ENCODE results near the gene SEPTIN11.

Gene SEPTIN11

DNA sequence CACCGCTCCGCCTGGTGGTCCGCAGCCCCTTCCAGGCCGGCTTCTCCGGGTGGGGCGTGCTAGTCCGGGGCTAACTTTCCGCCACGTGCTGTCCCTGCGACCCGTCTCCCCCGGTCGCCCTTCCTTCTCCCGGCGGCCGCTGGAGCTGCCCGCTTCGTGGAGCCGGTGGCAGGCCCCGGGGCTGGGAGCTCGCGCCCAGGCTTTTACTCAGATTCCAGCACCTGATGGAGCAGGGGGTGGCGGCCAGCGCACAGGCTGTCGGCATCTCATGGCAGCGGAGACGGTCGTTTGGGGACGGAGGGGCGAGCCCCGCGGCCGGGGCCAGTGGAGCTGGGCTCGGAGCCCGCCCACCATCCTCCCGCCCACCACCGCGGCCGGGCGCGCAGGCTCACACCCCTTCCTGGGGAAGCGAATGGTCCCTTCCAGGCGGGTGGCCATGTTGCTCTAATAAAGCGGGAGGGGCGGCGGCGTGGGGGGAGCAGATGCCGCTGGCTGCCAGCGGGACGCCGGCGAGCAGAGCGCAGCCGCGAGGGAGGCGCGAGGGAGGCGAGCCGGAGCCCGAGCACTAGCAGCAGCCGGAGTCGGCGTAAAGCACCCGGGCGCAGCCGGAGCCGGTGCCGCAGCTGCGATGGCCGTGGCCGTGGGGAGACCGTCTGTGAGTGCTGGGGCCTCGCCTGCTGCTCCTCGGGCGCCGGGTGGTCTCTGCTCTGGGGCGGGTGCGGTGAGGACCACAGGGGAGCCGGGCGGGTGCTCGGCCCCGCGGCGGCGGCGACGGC is at the start of gene SEPTIN11:
Gene SEPTIN11, plus strand, starts transcription at position 477 of the 776 bp plus-strand sequence. Its CDS starts 152 bp downstream, at position 629.
- TF ChIP-seq, protein P1, sequence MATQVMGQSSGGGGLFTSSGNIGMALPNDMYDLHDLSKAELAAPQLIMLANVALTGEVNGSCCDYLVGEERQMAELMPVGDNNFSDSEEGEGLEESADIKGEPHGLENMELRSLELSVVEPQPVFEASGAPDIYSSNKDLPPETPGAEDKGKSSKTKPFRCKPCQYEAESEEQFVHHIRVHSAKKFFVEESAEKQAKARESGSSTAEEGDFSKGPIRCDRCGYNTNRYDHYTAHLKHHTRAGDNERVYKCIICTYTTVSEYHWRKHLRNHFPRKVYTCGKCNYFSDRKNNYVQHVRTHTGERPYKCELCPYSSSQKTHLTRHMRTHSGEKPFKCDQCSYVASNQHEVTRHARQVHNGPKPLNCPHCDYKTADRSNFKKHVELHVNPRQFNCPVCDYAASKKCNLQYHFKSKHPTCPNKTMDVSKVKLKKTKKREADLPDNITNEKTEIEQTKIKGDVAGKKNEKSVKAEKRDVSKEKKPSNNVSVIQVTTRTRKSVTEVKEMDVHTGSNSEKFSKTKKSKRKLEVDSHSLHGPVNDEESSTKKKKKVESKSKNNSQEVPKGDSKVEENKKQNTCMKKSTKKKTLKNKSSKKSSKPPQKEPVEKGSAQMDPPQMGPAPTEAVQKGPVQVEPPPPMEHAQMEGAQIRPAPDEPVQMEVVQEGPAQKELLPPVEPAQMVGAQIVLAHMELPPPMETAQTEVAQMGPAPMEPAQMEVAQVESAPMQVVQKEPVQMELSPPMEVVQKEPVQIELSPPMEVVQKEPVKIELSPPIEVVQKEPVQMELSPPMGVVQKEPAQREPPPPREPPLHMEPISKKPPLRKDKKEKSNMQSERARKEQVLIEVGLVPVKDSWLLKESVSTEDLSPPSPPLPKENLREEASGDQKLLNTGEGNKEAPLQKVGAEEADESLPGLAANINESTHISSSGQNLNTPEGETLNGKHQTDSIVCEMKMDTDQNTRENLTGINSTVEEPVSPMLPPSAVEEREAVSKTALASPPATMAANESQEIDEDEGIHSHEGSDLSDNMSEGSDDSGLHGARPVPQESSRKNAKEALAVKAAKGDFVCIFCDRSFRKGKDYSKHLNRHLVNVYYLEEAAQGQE (IDR thresholded peaks at IDR 0.05; ENCODE audit: low read depth): no peak
- TF ChIP-seq TEAD4 (IDR thresholded peaks at IDR 0.05): no peak; the same call in 1 of the 2 replicates
- TF ChIP-seq MAX (IDR thresholded peaks at IDR 0.05): peak; percentile 72
- peak; percentile 79 for TF ChIP-seq TAF1 (IDR thresholded peaks at IDR 0.05; ENCODE audit: low read depth)
- no peak for TF ChIP-seq CEBPB (IDR thresholded peaks at IDR 0.05)
- TF ChIP-seq ZBTB7A (IDR thresholded peaks at IDR 0.05; ENCODE audit: low read depth): peak; percentile 58
- peak; percentile 72 for TF ChIP-seq EGR1 (IDR thresholded peaks at IDR 0.05)
- TF ChIP-seq, protein P2, sequence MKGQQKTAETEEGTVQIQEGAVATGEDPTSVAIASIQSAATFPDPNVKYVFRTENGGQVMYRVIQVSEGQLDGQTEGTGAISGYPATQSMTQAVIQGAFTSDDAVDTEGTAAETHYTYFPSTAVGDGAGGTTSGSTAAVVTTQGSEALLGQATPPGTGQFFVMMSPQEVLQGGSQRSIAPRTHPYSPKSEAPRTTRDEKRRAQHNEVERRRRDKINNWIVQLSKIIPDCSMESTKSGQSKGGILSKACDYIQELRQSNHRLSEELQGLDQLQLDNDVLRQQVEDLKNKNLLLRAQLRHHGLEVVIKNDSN (IDR thresholded peaks at IDR 0.05): peak; percentile 36
- TF ChIP-seq EP300 (IDR thresholded peaks at IDR 0.05; ENCODE audit: borderline replicate concordance): peak; percentile 32; the same call in 1 of the 2 replicates
- peak; percentile 9; the same call in 1 of the 2 replicates for TF ChIP-seq RAD21 (IDR thresholded peaks at IDR 0.05; ENCODE audit: low read depth)
- peak; percentile 61 for TF ChIP-seq TCF12 (IDR thresholded peaks at IDR 0.05; ENCODE audit: low read depth)
- TF ChIP-seq CREB1 (IDR thresholded peaks at IDR 0.05; ENCODE audit: low read depth): no peak
- peak; percentile 50; the same call in 1 of the 2 replicates for TF ChIP-seq NFIC (IDR thresholded peaks at IDR 0.05)
- no peak for TF ChIP-seq FOXM1 (IDR thresholded peaks at IDR 0.05; ENCODE audit: borderline replicate concordance, low read depth)
- TF ChIP-seq YY1 (IDR thresholded peaks at IDR 0.05; ENCODE audit: low read depth): peak; percentile 90

- TF ChIP-seq CEBPB (IDR thresholded peaks at IDR 0.05) (no peak), TAF1 (IDR thresholded peaks at IDR 0.05; ENCODE audit: low read depth) (no peak), EGR1 (IDR thresholded peaks at IDR 0.05) (no peak), RAD21 (IDR thresholded peaks at IDR 0.05; ENCODE audit: low read depth) (no peak), MAX (IDR thresholded peaks at IDR 0.05) (no peak), YY1 (IDR thresholded peaks at IDR 0.05; ENCODE audit: low read depth) (no peak), NFIC (IDR thresholded peaks at IDR 0.05) (no peak), TEAD4 (IDR thresholded peaks at IDR 0.05) (no peak), EP300 (IDR thresholded peaks at IDR 0.05; ENCODE audit: borderline replicate concordance) (no peak), TCF12 (IDR thresholded peaks at IDR 0.05; ENCODE audit: low read depth) (no peak), ZBTB7A (IDR thresholded peaks at IDR 0.05; ENCODE audit: low read depth) (no peak), FOXM1 (IDR thresholded peaks at IDR 0.05; ENCODE audit: borderline replicate concordance, low read depth) (no peak), CREB1 (IDR thresholded peaks at IDR 0.05; ENCODE audit: low read depth) (no peak)
- TF ChIP-seq, protein P1 (IDR thresholded peaks at IDR 0.05; ENCODE audit: low read depth): no peak
- TF ChIP-seq, protein P2 (IDR thresholded peaks at IDR 0.05): no peak
Measured at GRCh38 chr4:76902233-76902890, 47.2 kb upstream of the SEPTIN11 start.

DNA sequence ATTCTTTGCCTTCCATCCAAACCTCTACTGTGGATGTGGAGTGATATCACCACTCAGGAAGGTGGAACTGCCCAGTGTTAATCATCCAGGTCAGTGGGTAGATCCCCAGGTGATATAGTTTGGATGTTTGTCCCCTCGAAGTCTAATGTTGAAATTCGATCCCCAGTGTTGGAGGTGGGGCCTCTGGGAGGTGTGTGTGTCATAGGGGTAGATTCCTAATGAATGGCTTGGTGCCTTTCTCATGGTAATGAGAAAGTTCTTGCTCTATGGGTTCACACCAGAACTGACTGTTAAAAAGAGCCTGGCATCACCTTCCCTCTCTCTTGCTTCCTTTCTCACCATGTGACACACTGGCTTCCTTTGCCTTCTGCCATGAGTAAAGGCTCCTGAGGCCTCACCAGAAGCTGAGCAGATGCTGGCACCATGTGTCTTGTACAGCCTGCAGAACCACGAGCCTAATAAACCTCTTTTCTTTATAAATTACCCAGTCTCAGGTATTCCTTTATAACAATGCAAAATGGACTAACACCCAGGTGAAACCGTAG is 44.8 kb upstream of the SEPTIN11 start:
- TF ChIP-seq YY1 (IDR thresholded peaks at IDR 0.05; ENCODE audit: low read depth): no peak
- no peak for TF ChIP-seq EGR1 (IDR thresholded peaks at IDR 0.05)
- no peak for TF ChIP-seq TAF1 (IDR thresholded peaks at IDR 0.05; ENCODE audit: low read depth)
- TF ChIP-seq, protein P1 (IDR thresholded peaks at IDR 0.05; ENCODE audit: low read depth): no peak
- no peak for TF ChIP-seq RAD21 (IDR thresholded peaks at IDR 0.05; ENCODE audit: low read depth)
- TF ChIP-seq CEBPB (IDR thresholded peaks at IDR 0.05): no peak
- no peak for TF ChIP-seq ZBTB7A (IDR thresholded peaks at IDR 0.05; ENCODE audit: low read depth)
- TF ChIP-seq MAX (IDR thresholded peaks at IDR 0.05): no peak
- TF ChIP-seq TEAD4 (IDR thresholded peaks at IDR 0.05): no peak
- TF ChIP-seq, protein P2 (IDR thresholded peaks at IDR 0.05): no peak
- TF ChIP-seq NFIC (IDR thresholded peaks at IDR 0.05): no peak
- TF ChIP-seq FOXM1 (IDR thresholded peaks at IDR 0.05; ENCODE audit: borderline replicate concordance, low read depth): no peak
- no peak for TF ChIP-seq TCF12 (IDR thresholded peaks at IDR 0.05; ENCODE audit: low read depth)
- no peak for TF ChIP-seq EP300 (IDR thresholded peaks at IDR 0.05; ENCODE audit: borderline replicate concordance)
- no peak for TF ChIP-seq CREB1 (IDR thresholded peaks at IDR 0.05; ENCODE audit: low read depth)
